IPS DF 4.7 (cell line): ENCODE results near the gene SASH1.
A peak's percentile ranks its signal among the peaks of the same experiment; 100 is the strongest.

Experiments
- DNase-seq: peaks from one replicate; pipeline ENCODE4 v3.0.0-alpha.2; 2013; ENCODE audit warnings: low spot score; ENCODE audit errors: extremely low read depth

SASH1 gene

GRCh38 chr6:148520109-148520841 lies 177.6 kb downstream of the SASH1 start:
- no peak for DNase-seq

GRCh38 chr6:148521158-148521557 lies 178.5 kb downstream of the SASH1 start:
- DNase-seq = no peak

- no peak for DNase-seq
These were observed 178.9 kb downstream of the SASH1 start for GRCh38 chr6:148521586-148521985.

- DNase-seq = no peak
These were observed 180.4 kb downstream of the SASH1 start for GRCh38 chr6:148523048-148523447.

GRCh38 chr6:148523551-148523950 lies 180.9 kb downstream of the SASH1 start:
- no peak for DNase-seq

GRCh38 chr6:148524471-148524882 lies 181.8 kb downstream of the SASH1 start:
- no peak for DNase-seq

GRCh38 chr6:148524976-148525375 lies 182.3 kb downstream of the SASH1 start:
- DNase-seq = no peak

GRCh38 chr6:148525453-148525852 lies 182.8 kb downstream of the SASH1 start:
- no peak for DNase-seq

GRCh38 chr6:148526145-148526544 lies 183.5 kb downstream of the SASH1 start:
- DNase-seq = no peak

- no peak for DNase-seq
These were observed 185.7 kb downstream of the SASH1 start for GRCh38 chr6:148528292-148528691.

GRCh38 chr6:148529010-148529409 lies 186.4 kb downstream of the SASH1 start:
- DNase-seq = no peak

- DNase-seq = peak; percentile 38
These were observed 187.8 kb downstream of the SASH1 start for GRCh38 chr6:148530394-148530953.

GRCh38 chr6:148530976-148531375 lies 188.3 kb downstream of the SASH1 start:
- no peak for DNase-seq

- DNase-seq = no peak
These were observed 190.1 kb downstream of the SASH1 start for GRCh38 chr6:148532698-148533097.

- DNase-seq = no peak
These were observed 190.9 kb downstream of the SASH1 start for GRCh38 chr6:148533309-148534107.

GRCh38 chr6:148534871-148535270 lies 192.2 kb downstream of the SASH1 start:
- no peak for DNase-seq

GRCh38 chr6:148535381-148535780 lies 192.7 kb downstream of the SASH1 start:
- no peak for DNase-seq

- DNase-seq = no peak
These were observed 193.3 kb downstream of the SASH1 start for GRCh38 chr6:148535976-148536375.

GRCh38 chr6:148538261-148539190 lies 195.9 kb downstream of the SASH1 start:
- DNase-seq = no peak

- no peak for DNase-seq
These were observed 200.9 kb downstream of the SASH1 start for GRCh38 chr6:148543540-148543939.

- DNase-seq = no peak
These were observed 201.8 kb downstream of the SASH1 start for GRCh38 chr6:148544421-148544820.
